HEK293 (cell line): Measurements from ENCODE around the gene AQP1.

Experiments
- CTCF ChIA-PET: fragments of 350-600 bp; formaldehyde crosslinking; extraction: SDS; loops from one replicate; lab custom pipeline; 2021; ENCODE audit warnings: antibody characterized with exemption; lab: Yijun Ruan, JAX
- POLR2A ChIA-PET: fragments of 300-600 bp; formaldehyde crosslinking; extraction: SDS; loops from one replicate; lab custom pipeline; 2020; ENCODE audit warnings: antibody characterized with exemption, inconsistent platforms; lab: Yijun Ruan, JAX
- H3K27ac ChIP-seq: fragments of 200-500 bp; sonication (Bioruptor generic); 2 replicates; pipeline ENCODE4 v1.5.1; 2014; ENCODE audit warnings: low read depth, low read length, control low read depth, inconsistent platforms; ENCODE audit errors: extremely low read depth
- H3K36me3 ChIP-seq, 2 experiments: fragments of 200-500 bp in 1 of 2; sonication (Bioruptor generic) in 1 of 2; 1 replicate in 1 of 2; 2 replicates in 1 of 2; pipeline ENCODE4 v1.5.1; 2014 to 2017; ENCODE audit warnings: inconsistent platforms in 2 of 2, low read length in 2 of 2; ENCODE audit not compliant: control insufficient read depth in 2 of 2, insufficient read depth in 1 of 2
- H3K4me1 ChIP-seq: fragments of 200-500 bp; sonication (Bioruptor generic); 2 replicates; pipeline ENCODE4 v1.5.1; 2014; ENCODE audit warnings: mild to moderate bottlenecking, low read length, inconsistent platforms; ENCODE audit not compliant: control insufficient read depth, insufficient read depth
- H3K4me3 ChIP-seq: 2 replicates; pipeline ENCODE4 v1.5.1; 2011; ENCODE audit warnings: low read depth, mild to moderate bottlenecking, control low read depth, low read length, moderate library complexity
- H3K9me3 ChIP-seq: fragments of 200-500 bp; sonication (Bioruptor generic); 2 replicates; pipeline ENCODE4 v1.5.1; 2014; ENCODE audit warnings: low read depth, low read length, inconsistent platforms; ENCODE audit not compliant: control insufficient read depth, insufficient read depth
- ELK4 ChIP-seq: IDR thresholded peaks from 2 replicates; pipeline ENCODE4 v1.6.1; 2011; ENCODE audit warnings: mild to moderate bottlenecking, low read depth, low read length, borderline replicate concordance
- HIC1 ChIP-seq: fragments of 450-650 bp; formaldehyde crosslinking; IDR thresholded peaks from 2 replicates; pipeline ENCODE4 v1.5.1; 2016; ENCODE audit warnings: missing biosample characterization, missing genetic modification characterization
- INSM2 ChIP-seq: fragments of 450-650 bp; formaldehyde crosslinking; IDR thresholded peaks from 2 replicates; pipeline ENCODE4 v1.5.1; 2016; ENCODE audit warnings: missing biosample characterization, missing genetic modification characterization
- KLF17 ChIP-seq: fragments of 450-650 bp; formaldehyde crosslinking; IDR thresholded peaks from 2 replicates; pipeline ENCODE4 v1.5.1; 2016; ENCODE audit warnings: missing biosample characterization, missing genetic modification characterization
- ZNF174 ChIP-seq: fragments of 450-650 bp; formaldehyde crosslinking; IDR thresholded peaks from 2 replicates; pipeline ENCODE4 v1.5.0; 2017; ENCODE audit warnings: missing biosample characterization, mild to moderate bottlenecking, missing genetic modification characterization
- ZNF214 ChIP-seq: fragments of 450-650 bp; formaldehyde crosslinking; IDR thresholded peaks from 2 replicates; pipeline ENCODE4 v1.5.1; 2017; ENCODE audit warnings: missing biosample characterization, mild to moderate bottlenecking, missing genetic modification characterization, borderline replicate concordance
- ZNF311 ChIP-seq: fragments of 450-650 bp; formaldehyde crosslinking; IDR thresholded peaks from 2 replicates; pipeline ENCODE4 v1.5.1; 2017; ENCODE audit warnings: missing biosample characterization, missing genetic modification characterization, borderline replicate concordance
- ZNF362 ChIP-seq: fragments of 450-650 bp; formaldehyde crosslinking; IDR thresholded peaks from 2 replicates; pipeline ENCODE4 v1.5.1; 2016; ENCODE audit warnings: missing biosample characterization, missing genetic modification characterization
- ZNF433 ChIP-seq: fragments of 450-650 bp; formaldehyde crosslinking; IDR thresholded peaks from 2 replicates; pipeline ENCODE4 v1.5.1; 2016; ENCODE audit warnings: missing biosample characterization, missing genetic modification characterization, low read depth
- ZNF513 ChIP-seq: fragments of 450-650 bp; IDR thresholded peaks from 2 replicates; pipeline ENCODE4 v1.5.1; 2018; ENCODE audit warnings: missing biosample characterization, missing genetic modification characterization
- ZNF518A ChIP-seq: fragments of 450-650 bp; formaldehyde crosslinking; conservative IDR thresholded peaks from 2 replicates; pipeline ENCODE4 v1.5.1; 2016; ENCODE audit warnings: low read depth, missing biosample characterization, missing genetic modification characterization
- ZNF660 ChIP-seq: fragments of 450-650 bp; IDR thresholded peaks from 2 replicates; pipeline ENCODE4 v1.5.1; 2018; ENCODE audit warnings: missing biosample characterization, mild to moderate bottlenecking, missing genetic modification characterization
- ZNF747 ChIP-seq: fragments of 450-650 bp; formaldehyde crosslinking; IDR thresholded peaks from 2 replicates; pipeline ENCODE4 v1.5.1; 2016; ENCODE audit warnings: missing biosample characterization, missing genetic modification characterization

AQP1 gene

GRCh38 chr7:30912986-30913811 is 1.5 kb downstream of the AQP1 start (continued):
- TF ChIP-seq ZNF174 (tag by site-specific recombination) (no peak), ZNF433 (no peak), ZNF311 (no peak)

GRCh38 chr7:30913821-30914515 is 2.3 kb downstream of the AQP1 start:
- TF ChIP-seq ZNF362 (tag by site-specific recombination), result no peak
- no peak for TF ChIP-seq ZNF660
- TF ChIP-seq, all 188 proteins: peak for 0
- Histone ChIP-seq H3K36me3 (no peaks in the 10 kb centered on the region), H3K27ac (no peak overlapping the region), H3K9me3 (no peaks in the 10 kb centered on the region), H3K4me3 (no peak overlapping the region), H3K4me1 (no peaks in the 10 kb centered on the region)
- ChIA-PET CTCF (interaction anchor here (0.6 kb wide), 1 partner anchor 940 kb away, joined by 3 read pairs; no protein-coding TSS in a partner anchor), POLR2A (no interaction called here)

GRCh38 chr7:30914596-30914995 is 2.9 kb downstream of the AQP1 start:
- POLR2A ChIA-PET, result no interaction called here
- TF ChIP-seq KLF17 (no peak), INSM2 (no peak), ZNF747 (no peak), ZNF214 (tag by site-specific recombination) (no peak), ZNF518A (tag by site-specific recombination) (no peak), HIC1 (tag by site-specific recombination) (no peak), ELK4 (no peak), ZNF513 (tag by site-specific recombination) (no peak)

More at GRCh38 chr7:30914596-30914995, 2.9 kb downstream of the AQP1 start:
- Histone ChIP-seq H3K9me3 (no peaks in the 10 kb centered on the region), H3K36me3 (no peaks in the 10 kb centered on the region), H3K27ac (no peak overlapping the region), H3K4me3 (no peak overlapping the region), H3K4me1 (no peaks in the 10 kb centered on the region)
- CTCF ChIA-PET, result interaction anchor here (0.6 to 0.7 kb wide), 2 partner anchors 635 to 939 kb away, joined by 3 to 4 read pairs; no protein-coding TSS in a partner anchor
